ENCODE data around the gene HIF3A. TPM values are rescaled to one million over a fixed set of nuclear protein-coding genes. Genes with fewer than 3 reads are reported as not detected.
A peak's percentile ranks its signal among the peaks of the same experiment; 100 is the strongest.
"Not testable (repeated sequence)": the region's sequence is repeated elsewhere in the genome, so short reads cannot be mapped to it uniquely, and the experiment has no call there.

Gene HIF3A
- total RNA-seq, 1 experiment from 2014 or later: not detected

- Histone ChIP-seq H2AFZ (ENCODE audit: low read length) (no peak overlapping the region), H3K4me3 (ENCODE audit: low read length) (no peak overlapping the region), H3K27me3 (ENCODE audit: low read length) (no peaks in the 10 kb centered on the region), H3K9me3 (ENCODE audit: low read length) (no peaks in the 10 kb centered on the region), H3K79me2 (ENCODE audit: low read length) (no peaks in the 10 kb centered on the region), H3F3A (ENCODE audit: low read length, unreplicated experiment) (no peaks in the 10 kb centered on the region), H3K4me2 (ENCODE audit: low read length) (no peak overlapping the region), H3K27ac (ENCODE audit: low read length) (no peak overlapping the region), H4K20me1 (ENCODE audit: low read length) (0 out of 2 replicates have a peak, but pooled peaks cover 3% of the 10 kb centered on the region), H3K36me3 (ENCODE audit: low read depth, low read length) (no peaks in the 10 kb centered on the region), H3K4me1 (ENCODE audit: insufficient read depth, low read length) (peaks cover 14% of the 10 kb centered on the region), H3K9ac (ENCODE audit: low read length) (no peak overlapping the region), H3K9me2 (replicated peaks; ENCODE audit: low read length) (no peaks in the 10 kb centered on the region)
- intact Hi-C loops (cut with micrococcal nuclease): no loop called here
- no peak for DNase-seq
- ATAC-seq: no peak
- ChIA-PET CTCF (interaction anchor here (1.1 kb wide), 1 partner anchor 192 kb away, joined by 3 read pairs; no protein-coding TSS in a partner anchor), POLR2A (ENCODE audit: unreplicated experiment) (no interaction called here)
- BruUV-seq (replicated peaks): no TSS peak
- TF ChIP-seq EZH2phosphoT487 (IDR thresholded peaks at IDR 0.05; ENCODE audit: borderline replicate concordance, low read length) (no peak), CTCF (conservative IDR thresholded peaks at IDR 0.05; ENCODE audit: low read depth, low read length) (no peak), EZH2 (IDR thresholded peaks at IDR 0.05; ENCODE audit: low read length, unreplicated experiment) (no peak)
Measured at GRCh38 chr19:46269101-46269500, 27.7 kb upstream of the HIF3A start.

- Histone ChIP-seq H3K9me3 (ENCODE audit: low read length) (no peaks in the 10 kb centered on the region), H3K4me1 (ENCODE audit: insufficient read depth, low read length) (peaks cover 17% of the 10 kb centered on the region), H3K9ac (ENCODE audit: low read length) (no peak overlapping the region), H3K9me2 (replicated peaks; ENCODE audit: low read length) (no peaks in the 10 kb centered on the region), H3K27ac (ENCODE audit: low read length) (no peak overlapping the region), H3K4me3 (ENCODE audit: low read length) (no peak overlapping the region), H4K20me1 (ENCODE audit: low read length) (0 out of 2 replicates have a peak, but pooled peaks cover 3% of the 10 kb centered on the region), H3K79me2 (ENCODE audit: low read length) (no peaks in the 10 kb centered on the region), H2AFZ (ENCODE audit: low read length) (no peak overlapping the region), H3K4me2 (ENCODE audit: low read length) (no peak overlapping the region), H3F3A (ENCODE audit: low read length, unreplicated experiment) (no peaks in the 10 kb centered on the region), H3K27me3 (ENCODE audit: low read length) (no peaks in the 10 kb centered on the region), H3K36me3 (ENCODE audit: low read depth, low read length) (no peaks in the 10 kb centered on the region)
- CTCF ChIA-PET: no interaction called here
- ATAC-seq (no peak), DNase-seq (no peak)
- no peak for TF ChIP-seq CTCF (conservative IDR thresholded peaks at IDR 0.05; ENCODE audit: low read depth, low read length)
- TF ChIP-seq EZH2 (IDR thresholded peaks at IDR 0.05; ENCODE audit: low read length, unreplicated experiment): no peak
- POLR2A ChIA-PET (ENCODE audit: unreplicated experiment): no interaction called here
- intact Hi-C loops (cut with micrococcal nuclease): no loop called here
- no TSS peak for BruUV-seq (replicated peaks)
Measured at GRCh38 chr19:46270521-46271256, 26.2 kb upstream of the HIF3A start.

- H3K9ac ChIP-seq (ENCODE audit: low read length): no peak overlapping the region
- no peak for TF ChIP-seq EZH2 (IDR thresholded peaks at IDR 0.05; ENCODE audit: low read length, unreplicated experiment)
- TF ChIP-seq EZH2phosphoT487 (IDR thresholded peaks at IDR 0.05; ENCODE audit: borderline replicate concordance, low read length): no peak
- TF ChIP-seq CTCF (conservative IDR thresholded peaks at IDR 0.05; ENCODE audit: low read depth, low read length): no peak
- ATAC-seq: peak; percentile 71
Measured at GRCh38 chr19:46271481-46272197, 25.2 kb upstream of the HIF3A start.

GRCh38 chr19:46273931-46274330 is 22.9 kb upstream of the HIF3A start:
- intact Hi-C loops (cut with micrococcal nuclease); H3K4me3 ChIP-seq (ENCODE audit: low read length); H3K36me3 ChIP-seq (ENCODE audit: low read depth, low read length); H3K27me3 ChIP-seq (ENCODE audit: low read length); H2AFZ ChIP-seq (ENCODE audit: low read length); CTCF ChIA-PET; H3F3A ChIP-seq (ENCODE audit: low read length, unreplicated experiment); H3K79me2 ChIP-seq (ENCODE audit: low read length); H3K27ac ChIP-seq (ENCODE audit: low read length); H4K20me1 ChIP-seq (ENCODE audit: low read length); H3K9ac ChIP-seq (ENCODE audit: low read length); H3K9me2 ChIP-seq (replicated peaks; ENCODE audit: low read length); BruUV-seq (replicated peaks); H3K9me3 ChIP-seq (ENCODE audit: low read length); ATAC-seq; POLR2A ChIA-PET (ENCODE audit: unreplicated experiment); H3K4me2 ChIP-seq (ENCODE audit: low read length): not testable (repeated sequence)
- H3K4me1 ChIP-seq (ENCODE audit: insufficient read depth, low read length): peaks cover 17% of the 10 kb centered on the region
- peak; percentile 65 for DNase-seq

More at GRCh38 chr19:46271481-46272197, 25.2 kb upstream of the HIF3A start:
- intact Hi-C loops (cut with micrococcal nuclease): no loop called here
- CTCF ChIA-PET: no interaction called here
- no TSS peak for BruUV-seq (replicated peaks)
- POLR2A ChIA-PET (ENCODE audit: unreplicated experiment): no interaction called here
- Histone ChIP-seq H3K4me3 (ENCODE audit: low read length) (no peak overlapping the region), H3K79me2 (ENCODE audit: low read length) (no peaks in the 10 kb centered on the region), H3K9me2 (replicated peaks; ENCODE audit: low read length) (no peaks in the 10 kb centered on the region), H2AFZ (ENCODE audit: low read length) (no peak overlapping the region), H3K27ac (ENCODE audit: low read length) (no peak overlapping the region), H3K9me3 (ENCODE audit: low read length) (no peaks in the 10 kb centered on the region), H4K20me1 (ENCODE audit: low read length) (0 out of 2 replicates have a peak, but pooled peaks cover 3% of the 10 kb centered on the region), H3K36me3 (ENCODE audit: low read depth, low read length) (no peaks in the 10 kb centered on the region), H3K4me1 (ENCODE audit: insufficient read depth, low read length) (peaks cover 17% of the 10 kb centered on the region), H3K27me3 (ENCODE audit: low read length) (no peaks in the 10 kb centered on the region), H3F3A (ENCODE audit: low read length, unreplicated experiment) (no peaks in the 10 kb centered on the region), H3K4me2 (ENCODE audit: low read length) (peak overlapping the region; percentile 54)
- DNase-seq: peak; percentile 77
